Adrenal gland (tissue), 12 donors: ENCODE measurements around the gene LLGL2. TPM values are rescaled to one million over a fixed set of nuclear protein-coding genes. Genes with fewer than 3 reads are reported as not detected.
A peak's percentile ranks its signal among the peaks of the same experiment; 100 is the strongest.
"Not testable (repeated sequence)": the region's sequence is repeated elsewhere in the genome, so short reads cannot be mapped to it uniquely, and the experiment has no call there.

ENCODE experiments used
- DNase-seq, 7 donors: peaks; one replicate each; pipeline ENCODE4 v3.0.0-alpha.2; 2019 to 2020
- H3K27ac ChIP-seq, 5 donors: fragments of 200-600 bp; sonication (generic) in 4 of 5; 1 replicate in 3 of 5; 2 replicates in 2 of 5; pipeline versions ENCODE4 v1.5.1 to v1.8.0; 2016 to 2020; ENCODE audit warnings: mild to moderate bottlenecking in 1 of 5
- H3K27me3 ChIP-seq: fragments of 200-600 bp; 2 replicates; pipeline ENCODE4 v1.8.0; 2021
- H3K36me3 ChIP-seq, 2 donors: fragments of 200-600 bp; replicated peaks in 1 of 2; 1 replicate in 1 of 2; 2 replicates in 1 of 2; pipeline versions ENCODE4 v1.5.1 to v1.8.0; 2018 to 2022
- H3K4me1 ChIP-seq, 2 donors: fragments of 200-600 bp; replicated peaks in 1 of 2; 1 replicate in 1 of 2; 2 replicates in 1 of 2; pipeline versions ENCODE4 v1.5.1 to v1.8.0; 2018 to 2021
- H3K4me3 ChIP-seq, 4 donors: fragments of 200-600 bp; sonication (generic) in 3 of 4; one replicate each; pipeline ENCODE4 v1.5.1; 2016 to 2018
- H3K9me3 ChIP-seq, 3 donors: fragments of 200-600 bp; sonication (generic) in 1 of 3; replicated peaks in 1 of 3; 1 replicate in 2 of 3; 2 replicates in 1 of 3; pipeline versions ENCODE4 v1.5.1 to v1.8.0; 2016 to 2021
- CTCF ChIP-seq, 6 experiments: fragments of 450-650 bp in 4 of 6; fragments of 200-600 bp in 2 of 6; sonication (generic) in 1 of 6; IDR thresholded peaks; 1 replicate in 5 of 6; 2 replicates in 1 of 6; pipeline versions ENCODE4 v1.5.1 to v1.8.0; 2016 to 2021; ENCODE audit warnings: antibody characterized with exemption in 6 of 6, mild to moderate bottlenecking in 2 of 6, moderate library complexity in 1 of 6
- POLR2A ChIP-seq, 2 donors: fragments of 450-650 bp; IDR thresholded peaks; one replicate each; pipeline ENCODE4 v1.6.1; 2017; ENCODE audit warnings: antibody characterized with exemption in 2 of 2, mild to moderate bottlenecking in 2 of 2, moderate library complexity in 1 of 2
- WGBS, 4 donors: extraction: QIAGEN DNeasy Blood & Tissue Kit in 2 of 4; methylation state at CpG; one replicate each; pipeline versions ENCODE4 v1.1.5 to v1.1.7; 2013 to 2017; 5-methylcytosine and 5-hydroxymethylcytosine counted together
- intact Hi-C, 2 donors: fragments of 100-400 bp; cut with DNase I; formaldehyde crosslinking; loops; one replicate each; pipeline versions ENCODE4 v1.14.1 to v1.15.0; 2022 to 2023
- polyA plus RNA-seq, 3 donors: library from polyadenylated mRNA; stranded (reverse); fragments of 200-250 nt in 2 of 3; fragments of 350-450 nt in 1 of 3; fragmentation: Illumina TruSeq in 1 of 3; extraction: RNeasy Lipid Tissue Mini Kit (QIAGEN cat#74804) in 1 of 3; gene quantifications; one replicate each; pipeline ENCODE4 v1.2.3, GENCODE V29; 2013 to 2014
- total RNA-seq, 9 donors: library from RNA; depleted of rRNA in 4 of 9; stranded (reverse); fragments of >200 nt in 4 of 9; fragments of 120-200 nt in 1 of 9; fragmentation: NEBNext Ultra II Directional in 1 of 9; extraction: Animal tissue kit (Norgen Biotek cat#: 25700) in 1 of 9; gene quantifications; one replicate each; pipeline versions ENCODE4 v1.1.0 to v1.2.4, GENCODE V29; 2013 to 2023
- donor health status: healthy with polysubstance abuse.
- donor health status: Bipolar disorder and iron deficiency.
- donor health status: DM: yes; HTN: yes; CAD: no.
- donor health status: DM: no; HTN: no; CAD: no.
- donor health status: DM: no; HTN: no; CAD: no.
- donor health status: DM: yes; HTN: yes; CAD: no.

Gene LLGL2
- total and polyA plus RNA-seq, 12 donors: 1.2 to 90.3 (median 23.8) TPM

DNA sequence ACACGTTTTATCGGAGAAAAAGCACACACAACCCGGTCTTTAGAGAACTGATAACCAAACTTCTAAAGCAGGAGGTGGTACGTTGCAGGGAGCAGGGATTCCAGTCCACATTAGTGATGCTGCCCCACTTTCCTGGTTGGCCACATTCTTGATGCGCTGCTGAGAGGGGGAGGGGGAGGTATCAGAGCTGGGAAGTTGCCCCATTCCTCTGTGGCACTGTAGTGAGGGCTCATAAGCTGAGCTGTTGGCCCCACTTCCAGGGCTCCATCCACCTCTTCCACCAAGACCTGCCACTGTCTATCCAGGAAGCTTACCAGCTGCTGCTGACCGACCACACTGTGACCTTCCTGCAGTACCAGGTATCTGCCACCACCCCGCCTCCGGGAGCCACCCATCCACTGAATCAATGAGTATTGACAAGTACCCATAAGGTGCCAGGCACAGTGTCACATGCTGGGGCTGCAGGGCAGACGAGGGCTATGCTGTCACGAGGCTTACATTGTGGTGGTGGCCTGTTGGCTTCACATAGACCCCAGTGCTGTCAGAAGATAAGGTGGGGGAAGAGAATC, 8.1 kb upstream of the LLGL2 start:
- Histone ChIP-seq H3K4me3 (peak overlapping the region; percentile 40 to 94 (median 75)), H3K9me3 (no peaks in the 10 kb centered on the region), H3K4me1 (peaks cover 16 to 32% of the 10 kb centered on the region in 2 donors), H3K36me3 (peaks cover 0 to 28% of the 10 kb centered on the region in 2 donors), H3K27ac (no peak overlapping the region), H3K27me3 (no peaks in the 10 kb centered on the region)
- intact Hi-C loops: loop anchor here (5.0 to 10.0 kb wide), 2 partner anchors 90 to 193 kb away; no protein-coding TSS in a partner anchor
- TF ChIP-seq POLR2A (IDR thresholded peaks at IDR 0.05): no peak
- peak in 3 of 6 experiments; percentile 11 to 20 (median 13) for TF ChIP-seq CTCF (IDR thresholded peaks at IDR 0.05)
- WGBS, 4 donors: 31 to 42% (median 39%) methylated on average over 8 to 10 of the region's 10 CpGs
- peak in 2 of 7 donors; percentile 32 to 49 for DNase-seq

- Histone ChIP-seq H3K27ac (no peak overlapping the region), H3K36me3 (peaks cover 0 to 28% of the 10 kb centered on the region in 2 donors), H3K4me3 (no peak overlapping the region), H3K9me3 (no peaks in the 10 kb centered on the region), H3K4me1 (peaks cover 11 to 24% of the 10 kb centered on the region in 2 donors), H3K27me3 (no peaks in the 10 kb centered on the region)
- no peak for TF ChIP-seq CTCF (IDR thresholded peaks at IDR 0.05)
- no peak for TF ChIP-seq POLR2A (IDR thresholded peaks at IDR 0.05)
- DNase-seq: no peak
- intact Hi-C loops: loop anchor here (5.0 to 10.0 kb wide), 2 partner anchors 91 to 193 kb away; no protein-coding TSS in a partner anchor
- 68 to 84% (median 77%) methylated on average over 3 of the region's 3 CpGs for WGBS, 4 donors
Observed at GRCh38 chr17:75518201-75518600, 7.3 kb upstream of the LLGL2 start.

GRCh38 chr17:75518983-75519537, 6.4 kb upstream of the LLGL2 start:
- no peak overlapping the region for H3K27ac ChIP-seq
- H3K4me3 ChIP-seq: no peak overlapping the region
- 88 to 96% (median 92%) methylated on average over 9 of the region's 9 CpGs for WGBS, 4 donors
- DNase-seq: no peak
- H3K27me3 ChIP-seq: no peaks in the 10 kb centered on the region
- H3K9me3 ChIP-seq: no peaks in the 10 kb centered on the region
- intact Hi-C loops: loop anchor here (5.0 to 10.0 kb wide), 2 partner anchors 92 to 194 kb away; no protein-coding TSS in a partner anchor
- H3K36me3 ChIP-seq: peaks cover 0 to 28% of the 10 kb centered on the region in 2 donors
- TF ChIP-seq POLR2A (IDR thresholded peaks at IDR 0.05): no peak
- no peak for TF ChIP-seq CTCF (IDR thresholded peaks at IDR 0.05)
- H3K4me1 ChIP-seq: peaks cover 5 to 16% of the 10 kb centered on the region in 2 donors

GRCh38 chr17:75520413-75520812, 5.1 kb upstream of the LLGL2 start:
- 91 to 93% (median 93%) methylated on average over 8 of the region's 8 CpGs for WGBS, 4 donors
- H3K4me1 ChIP-seq, DNase-seq, H3K4me3 ChIP-seq, H3K27me3 ChIP-seq, intact Hi-C loops, H3K9me3 ChIP-seq, H3K27ac ChIP-seq: not testable (repeated sequence)
- peaks cover 0 to 28% of the 10 kb centered on the region in 2 donors for H3K36me3 ChIP-seq
